ENCODE data around the gene YY1. TPM values are rescaled to one million over a fixed set of nuclear protein-coding genes. Genes with fewer than 3 reads are reported as not detected.

Gene YY1
- total and polyA plus RNA-seq, 10 donors = 28.4 to 64.1 (median 56.9) TPM

DNA sequence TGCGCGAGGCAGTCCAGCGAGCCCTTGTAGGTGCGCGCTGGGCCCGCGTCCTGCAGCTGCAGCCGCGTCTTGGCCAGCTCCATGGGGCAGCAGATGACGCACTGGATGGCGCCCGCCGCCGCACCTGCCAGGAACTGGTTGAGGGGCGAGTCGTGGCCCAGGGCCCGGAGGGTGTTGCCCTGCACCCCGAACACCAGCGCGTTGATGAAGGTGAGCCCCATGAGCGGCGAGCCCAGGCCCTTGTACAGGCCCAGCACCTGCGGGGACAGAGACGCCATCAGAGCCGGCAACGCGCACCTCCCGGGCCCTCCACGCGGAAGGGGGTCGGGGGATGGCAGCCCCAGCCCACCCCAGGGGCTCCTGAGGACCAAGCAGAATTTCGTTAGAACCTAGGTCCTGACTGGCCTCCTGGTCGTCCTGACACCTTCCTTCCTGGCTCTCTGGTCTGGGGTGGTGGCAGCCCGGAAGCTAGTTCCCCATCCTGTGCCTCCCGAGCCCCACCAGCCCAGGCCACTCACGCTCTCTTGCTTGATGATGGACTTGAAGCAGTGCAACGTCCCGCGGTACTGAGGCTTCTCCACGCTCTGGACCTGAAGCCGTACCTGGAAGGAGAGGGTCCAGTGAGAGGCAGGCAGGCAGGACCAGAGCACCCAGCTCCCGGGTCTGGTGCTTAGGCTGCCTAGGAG lies 54.0 kb downstream of the YY1 start:
- Histone ChIP-seq H3K36me3 (peaks cover 0 to 22% (median 10%) of the 10 kb centered on the region in 6 donors), H3K27me3 (replicated peaks in 1 of 7) (no peaks in the 10 kb centered on the region), H3K27ac (no peak overlapping the region), H3K4me3 (no peak overlapping the region), H3K4me1 (peaks cover 20 to 69% (median 38%) of the 10 kb centered on the region in 6 donors), H3K9me3 (no peaks in the 10 kb centered on the region)
- intact Hi-C loops (cut with DNase I; ENCODE audit: low total_unique reads) = no loop called here
- WGBS, 5 donors = 91 to 97% (median 95%) methylated on average over 13 to 42 of the region's 42 CpGs
- DNase-seq = peak; percentile 73
- peak in 1 of 3 donors; percentile 20 for TF ChIP-seq POLR2AphosphoS5 (IDR thresholded peaks at IDR 0.05)
- TF ChIP-seq, protein P1, sequence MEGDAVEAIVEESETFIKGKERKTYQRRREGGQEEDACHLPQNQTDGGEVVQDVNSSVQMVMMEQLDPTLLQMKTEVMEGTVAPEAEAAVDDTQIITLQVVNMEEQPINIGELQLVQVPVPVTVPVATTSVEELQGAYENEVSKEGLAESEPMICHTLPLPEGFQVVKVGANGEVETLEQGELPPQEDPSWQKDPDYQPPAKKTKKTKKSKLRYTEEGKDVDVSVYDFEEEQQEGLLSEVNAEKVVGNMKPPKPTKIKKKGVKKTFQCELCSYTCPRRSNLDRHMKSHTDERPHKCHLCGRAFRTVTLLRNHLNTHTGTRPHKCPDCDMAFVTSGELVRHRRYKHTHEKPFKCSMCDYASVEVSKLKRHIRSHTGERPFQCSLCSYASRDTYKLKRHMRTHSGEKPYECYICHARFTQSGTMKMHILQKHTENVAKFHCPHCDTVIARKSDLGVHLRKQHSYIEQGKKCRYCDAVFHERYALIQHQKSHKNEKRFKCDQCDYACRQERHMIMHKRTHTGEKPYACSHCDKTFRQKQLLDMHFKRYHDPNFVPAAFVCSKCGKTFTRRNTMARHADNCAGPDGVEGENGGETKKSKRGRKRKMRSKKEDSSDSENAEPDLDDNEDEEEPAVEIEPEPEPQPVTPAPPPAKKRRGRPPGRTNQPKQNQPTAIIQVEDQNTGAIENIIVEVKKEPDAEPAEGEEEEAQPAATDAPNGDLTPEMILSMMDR (IDR thresholded peaks at IDR 0.05 in 8 of 11, conservative IDR thresholded peaks at IDR 0.05 in 3 of 11) = no peak

GRCh38 chr14:100293497-100294212 lies 54.7 kb downstream of the YY1 start:
- 78 to 87% (median 85%) methylated on average over 10 to 14 of the region's 14 CpGs for WGBS, 5 donors
- peak; percentile 58 for DNase-seq
- H3K4me1 ChIP-seq = peaks cover 20 to 77% (median 43%) of the 10 kb centered on the region in 6 donors
- TF ChIP-seq POLR2A (IDR thresholded peaks at IDR 0.05) (no peak), POLR2AphosphoS5 (IDR thresholded peaks at IDR 0.05) (no peak)
- TF ChIP-seq, protein P1 (IDR thresholded peaks at IDR 0.05 in 8 of 11, conservative IDR thresholded peaks at IDR 0.05 in 3 of 11) = no peak
- H3K27ac ChIP-seq = peak overlapping the region in 2 of 8 donors; percentile 25 to 80
- peaks cover 0 to 22% (median 10%) of the 10 kb centered on the region in 6 donors for H3K36me3 ChIP-seq
- no peak overlapping the region for H3K4me3 ChIP-seq
- no peaks in the 10 kb centered on the region for H3K9me3 ChIP-seq
- intact Hi-C loops (cut with DNase I; ENCODE audit: low total_unique reads) = no loop called here
- no peaks in the 10 kb centered on the region for H3K27me3 ChIP-seq (replicated peaks in 1 of 7)

DNA sequence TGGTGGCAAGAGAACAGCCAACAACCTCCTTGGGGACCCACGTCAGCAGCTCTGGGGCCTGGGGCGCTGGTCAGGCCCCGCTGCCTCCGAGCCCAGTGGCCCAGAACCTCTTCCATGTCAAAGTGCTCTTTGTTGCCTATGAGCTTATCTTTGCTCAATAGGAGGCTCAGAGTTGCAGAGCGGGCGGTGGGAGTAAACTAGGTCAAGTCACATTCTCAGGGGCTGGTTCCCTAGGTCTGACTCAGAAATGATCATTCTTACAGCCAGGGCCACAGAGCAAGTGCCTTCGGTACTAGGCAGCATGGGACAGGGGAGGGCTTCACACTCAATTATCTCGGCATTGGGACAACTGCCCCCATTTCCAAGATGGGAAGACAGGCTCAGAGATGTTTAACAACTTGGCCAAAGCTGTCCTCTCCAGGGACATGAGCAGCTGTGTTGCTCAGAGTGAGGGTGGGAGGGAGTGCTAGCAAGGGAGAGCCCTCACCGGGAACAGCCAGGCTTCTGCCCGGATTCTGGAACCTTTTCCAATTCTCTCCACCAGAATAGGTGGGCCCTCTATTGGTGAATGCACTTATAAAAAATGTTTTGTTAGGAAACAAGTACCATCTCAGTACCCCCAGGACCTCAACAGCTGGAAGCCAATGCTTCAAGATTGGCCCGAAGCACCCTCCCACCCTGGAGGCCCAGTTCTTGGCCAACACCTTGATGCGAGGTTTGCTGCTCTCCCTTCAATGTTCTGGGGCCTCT lies 55.4 kb downstream of the YY1 start:
- H3K27ac ChIP-seq = peak overlapping the region in 2 of 8 donors; percentile 25 to 80
- H3K9me3 ChIP-seq = no peaks in the 10 kb centered on the region
- 81 to 89% (median 82%) methylated on average over 12 of the region's 12 CpGs for WGBS, 5 donors
- H3K4me1 ChIP-seq = peaks cover 20 to 79% (median 46%) of the 10 kb centered on the region in 6 donors
- no peaks in the 10 kb centered on the region for H3K27me3 ChIP-seq (replicated peaks in 1 of 7)
- intact Hi-C loops (cut with DNase I; ENCODE audit: low total_unique reads) = no loop called here
- peak; percentile 67 for DNase-seq
- H3K36me3 ChIP-seq = peaks cover 0 to 22% (median 10%) of the 10 kb centered on the region in 6 donors
- TF ChIP-seq POLR2AphosphoS5 (IDR thresholded peaks at IDR 0.05) = peak in 1 of 3 donors; percentile 29
- TF ChIP-seq, protein P1 (IDR thresholded peaks at IDR 0.05 in 8 of 11, conservative IDR thresholded peaks at IDR 0.05 in 3 of 11) = no peak
- H3K4me3 ChIP-seq = no peak overlapping the region
